Activated T-cell treated with anti-CD3 and anti-CD28 coated beads, Interleukin-2, amount 50 U/mL, for 4 hours (primary cell): ENCODE data around the gene C5AR2. TPM values are rescaled to one million over a fixed set of nuclear protein-coding genes. Genes with fewer than 3 reads are reported as not detected.
"Not testable (repeated sequence)": the region's sequence is repeated elsewhere in the genome, so short reads cannot be mapped to it uniquely, and the experiment has no call there.

Source experiments
- ATAC-seq, 2 donors: fragments of 200-7000 bp; cut with Tn5 transposase; one replicate each; pipeline ENCODE4 v1.10.0; 2021
- DNase-seq: peaks from one replicate; pipeline ENCODE4 v3.0.0-alpha.2; 2020
- H3K27me3 Mint-ChIP-seq: one replicate; pipeline ENCODE4 v1.8.0; 2021; ENCODE audit warnings: low read depth, mixed read lengths
- H3K36me3 Mint-ChIP-seq: one replicate; pipeline ENCODE4 v1.8.0; 2022; ENCODE audit warnings: mixed read lengths; ENCODE audit not compliant: insufficient read depth
- H3K4me1 Mint-ChIP-seq: one replicate; pipeline ENCODE4 v1.8.0; 2021; ENCODE audit warnings: low read depth, mixed read lengths
- H3K4me3 Mint-ChIP-seq: one replicate; pipeline ENCODE4 v1.8.0; 2021; ENCODE audit warnings: mild to moderate bottlenecking, moderate library complexity, mixed read lengths
- H3K9me3 Mint-ChIP-seq: one replicate; pipeline ENCODE4 v1.8.0; 2021; ENCODE audit warnings: mixed read lengths
- total RNA-seq, 3 donors: library from RNA; stranded (reverse); gene quantifications; one replicate each; pipeline ENCODE4 v1.2.1, GENCODE V29; 2021

Gene C5AR2
- total RNA-seq, 3 donors from 2014 or later: not detected

DNA sequence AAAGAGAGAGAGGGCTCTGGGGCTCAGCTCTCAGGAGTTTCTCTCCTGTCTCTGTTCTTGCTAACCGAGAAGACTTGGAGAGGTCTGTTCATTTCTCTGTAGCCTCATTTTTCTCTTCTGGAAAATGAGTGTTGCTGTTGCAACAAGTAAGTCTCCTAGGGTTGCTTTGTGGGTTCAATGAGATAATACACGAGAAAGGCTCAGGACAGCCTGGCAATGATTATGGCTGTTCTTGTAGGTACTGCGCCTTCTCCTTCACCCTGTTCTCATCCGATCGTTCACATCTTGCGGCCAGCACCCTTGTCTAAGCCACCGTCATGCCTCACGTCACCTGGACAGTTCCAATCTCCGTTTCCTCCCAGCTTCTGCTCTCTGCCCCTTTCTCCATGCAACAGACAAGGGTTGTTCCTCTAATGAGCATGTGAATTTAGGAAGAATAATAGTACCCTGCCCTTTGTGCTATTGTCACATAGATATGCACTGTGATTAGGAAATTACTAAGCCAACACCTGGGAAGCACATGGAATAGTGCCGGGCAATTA, 18.1 kb upstream of the C5AR2 start:
- H3K9me3 Mint-ChIP-seq: no peaks in the 10 kb centered on the region
- peaks cover 26% of the 10 kb centered on the region for H3K27me3 Mint-ChIP-seq
- no peaks in the 10 kb centered on the region for H3K4me1 Mint-ChIP-seq
- no peak overlapping the region for H3K4me3 Mint-ChIP-seq
- DNase-seq: no peak
- no peaks in the 10 kb centered on the region for H3K36me3 Mint-ChIP-seq
- no peak for ATAC-seq

DNA sequence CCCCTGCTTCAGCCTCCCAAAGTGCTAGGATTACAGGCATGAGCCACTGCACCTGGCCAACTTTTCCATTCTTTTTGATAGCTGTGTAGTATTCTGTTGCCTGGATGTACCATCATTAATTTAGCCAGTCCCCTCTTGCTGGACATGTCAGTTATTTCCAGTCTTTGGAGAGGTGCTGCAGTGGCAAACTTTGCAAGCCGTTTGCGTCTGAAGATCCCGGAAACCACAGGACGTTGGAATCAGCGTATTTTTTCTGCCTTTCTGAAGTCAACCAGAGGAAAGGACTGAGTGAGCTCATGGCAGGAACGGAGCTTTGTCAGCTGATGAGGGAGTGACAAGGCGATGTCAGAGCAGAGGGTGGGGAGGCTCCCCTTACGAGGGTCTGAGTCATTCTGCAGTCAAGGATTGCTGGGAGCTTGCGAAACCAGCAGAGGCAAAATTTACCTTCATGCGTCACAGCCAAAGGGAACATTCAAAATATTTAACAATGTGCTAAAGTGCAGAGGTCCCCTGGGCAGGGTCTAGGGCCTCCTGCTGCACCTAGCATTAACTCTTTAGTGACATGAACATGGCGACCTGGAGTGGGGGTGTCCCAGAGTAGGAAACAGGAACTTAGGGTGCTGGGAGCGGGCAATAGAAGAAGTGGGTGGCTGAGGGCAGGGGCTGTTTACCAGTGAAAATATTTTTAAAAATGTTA, 16.7 kb upstream of the C5AR2 start:
- H3K9me3 Mint-ChIP-seq: no peaks in the 10 kb centered on the region
- H3K4me3 Mint-ChIP-seq: no peak overlapping the region
- peak; percentile 86 to 90 for ATAC-seq
- DNase-seq: no peak
- H3K36me3 Mint-ChIP-seq: no peaks in the 10 kb centered on the region
- H3K4me1 Mint-ChIP-seq: no peaks in the 10 kb centered on the region
- peaks cover 26% of the 10 kb centered on the region for H3K27me3 Mint-ChIP-seq

DNA sequence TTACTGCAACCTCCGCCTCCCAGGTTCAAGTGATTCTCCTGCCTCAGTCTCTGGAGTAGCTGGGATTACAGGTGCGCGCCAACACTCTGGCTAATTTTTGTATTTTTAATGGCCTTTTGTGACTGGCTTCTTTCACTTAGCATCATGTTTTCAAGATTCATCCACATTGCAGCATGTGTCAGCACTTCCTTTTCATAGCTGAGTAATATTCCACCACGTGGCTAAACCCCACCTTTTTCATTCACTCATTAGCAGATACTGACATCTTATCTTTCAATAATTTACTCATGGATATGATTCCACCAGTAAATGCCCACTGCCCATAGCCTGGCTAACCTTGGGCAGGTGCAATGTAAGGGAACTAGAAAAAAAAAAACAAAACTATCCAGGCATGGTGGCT, 15.5 kb upstream of the C5AR2 start:
- H3K9me3 Mint-ChIP-seq: no peaks in the 10 kb centered on the region
- H3K36me3 Mint-ChIP-seq: no peaks in the 10 kb centered on the region
- H3K27me3 Mint-ChIP-seq: peaks cover 30% of the 10 kb centered on the region
- H3K4me3 Mint-ChIP-seq: no peak overlapping the region
- no peaks in the 10 kb centered on the region for H3K4me1 Mint-ChIP-seq
- DNase-seq (no peak), ATAC-seq (no peak)

DNA sequence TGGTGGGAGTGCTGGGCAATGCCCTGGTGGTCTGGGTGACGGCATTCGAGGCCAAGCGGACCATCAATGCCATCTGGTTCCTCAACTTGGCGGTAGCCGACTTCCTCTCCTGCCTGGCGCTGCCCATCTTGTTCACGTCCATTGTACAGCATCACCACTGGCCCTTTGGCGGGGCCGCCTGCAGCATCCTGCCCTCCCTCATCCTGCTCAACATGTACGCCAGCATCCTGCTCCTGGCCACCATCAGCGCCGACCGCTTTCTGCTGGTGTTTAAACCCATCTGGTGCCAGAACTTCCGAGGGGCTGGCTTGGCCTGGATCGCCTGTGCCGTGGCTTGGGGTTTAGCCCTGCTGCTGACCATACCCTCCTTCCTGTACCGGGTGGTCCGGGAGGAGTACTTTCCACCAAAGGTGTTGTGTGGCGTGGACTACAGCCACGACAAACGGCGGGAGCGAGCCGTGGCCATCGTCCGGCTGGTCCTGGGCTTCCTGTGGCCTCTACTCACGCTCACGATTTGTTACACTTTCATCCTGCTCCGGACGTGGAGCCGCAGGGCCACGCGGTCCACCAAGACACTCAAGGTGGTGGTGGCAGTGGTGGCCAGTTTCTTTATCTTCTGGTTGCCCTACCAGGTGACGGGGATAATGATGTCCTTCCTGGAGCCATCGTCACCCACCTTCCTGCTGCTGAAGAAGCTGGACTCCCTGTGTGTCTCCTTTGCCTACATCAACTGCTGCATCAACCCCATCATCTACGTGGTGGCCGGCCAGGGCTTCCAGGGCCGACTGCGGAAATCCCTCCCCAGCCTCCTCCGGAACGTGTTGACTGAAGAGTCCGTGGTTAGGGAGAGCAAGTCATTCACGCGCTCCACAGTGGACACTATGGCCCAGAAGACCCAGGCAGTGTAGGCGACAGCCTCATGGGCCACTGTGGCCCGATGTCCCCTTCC, 11.8 kb upstream of the C5AR2 start:
- Mint-ChIP-seq H3K36me3 (no peaks in the 10 kb centered on the region), H3K4me3 (no peak overlapping the region), H3K27me3 (peaks cover 45% of the 10 kb centered on the region), H3K4me1 (no peaks in the 10 kb centered on the region), H3K9me3 (peaks cover 3% of the 10 kb centered on the region)
- ATAC-seq (no peak), DNase-seq (no peak)

DNA sequence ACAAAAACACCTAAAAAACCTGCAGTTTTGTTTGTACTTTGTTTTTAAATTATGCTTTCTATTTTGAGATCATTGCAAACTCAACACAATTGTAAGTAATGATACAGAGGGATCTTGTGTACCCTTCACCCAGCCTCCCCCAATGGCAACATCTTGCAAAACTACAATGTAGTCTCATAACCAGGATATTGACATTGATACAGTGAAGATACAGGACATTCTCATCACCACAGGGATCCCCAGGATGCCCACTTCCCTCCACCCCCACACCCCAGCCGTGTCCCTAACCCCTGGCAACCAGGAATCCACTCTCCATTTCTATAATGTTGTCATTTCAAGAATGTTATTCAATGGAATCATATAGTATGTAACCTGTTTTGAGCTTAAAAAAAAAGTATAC, 10.3 kb upstream of the C5AR2 start:
- no peak for ATAC-seq

DNA sequence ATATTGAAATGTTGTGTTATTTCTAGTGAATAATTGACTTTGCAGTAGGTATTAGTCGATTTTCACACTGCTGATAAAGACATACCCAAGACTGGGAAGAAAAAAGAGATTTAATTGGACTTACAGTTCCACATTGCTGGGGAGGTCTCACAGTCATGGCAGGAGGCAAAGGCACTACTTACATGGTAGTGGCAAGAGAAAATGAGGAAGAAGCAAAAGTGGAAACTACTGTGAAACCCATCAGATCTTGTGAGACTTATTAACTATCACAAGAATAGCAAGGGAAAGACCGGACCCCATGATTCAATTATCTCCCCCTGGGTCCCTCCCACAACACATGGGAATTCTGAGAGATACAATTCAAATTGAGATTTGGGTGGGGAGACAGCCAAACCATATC, 9.9 kb upstream of the C5AR2 start:
- H3K9me3 Mint-ChIP-seq: peaks cover 3% of the 10 kb centered on the region
- ATAC-seq (no peak), DNase-seq (no peak)
- no peaks in the 10 kb centered on the region for H3K36me3 Mint-ChIP-seq
- H3K4me3 Mint-ChIP-seq: no peak overlapping the region
- no peaks in the 10 kb centered on the region for H3K4me1 Mint-ChIP-seq
- H3K27me3 Mint-ChIP-seq: peaks cover 44% of the 10 kb centered on the region

More for the DNA sequence above, 10.3 kb upstream of the C5AR2 start:
- Mint-ChIP-seq H3K4me1 (no peaks in the 10 kb centered on the region), H3K27me3 (peaks cover 42% of the 10 kb centered on the region), H3K4me3 (no peak overlapping the region), H3K36me3 (no peaks in the 10 kb centered on the region), H3K9me3 (peaks cover 3% of the 10 kb centered on the region)
- DNase-seq: no peak

DNA sequence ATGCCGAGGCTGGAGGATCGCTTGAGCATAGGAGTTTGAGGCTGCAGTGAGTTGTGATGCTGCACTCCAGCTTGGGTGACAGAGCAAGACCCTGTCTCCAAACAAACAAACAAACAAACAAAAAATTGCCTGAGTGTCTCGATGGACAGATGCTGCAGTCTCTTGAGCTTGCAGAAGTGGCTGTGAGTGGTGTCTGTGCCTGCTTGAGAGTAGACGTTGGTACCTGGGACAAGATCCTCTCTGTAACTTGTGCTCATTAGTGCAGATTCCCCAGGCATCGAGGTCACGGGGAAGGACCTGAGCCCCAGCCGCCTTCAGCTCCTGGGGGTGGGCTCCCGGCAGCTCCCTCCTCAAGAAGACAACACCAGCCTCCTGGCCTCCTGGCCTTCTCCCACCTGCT, 8.6 kb upstream of the C5AR2 start:
- H3K4me3 Mint-ChIP-seq: no peak overlapping the region
- H3K36me3 Mint-ChIP-seq: no peaks in the 10 kb centered on the region
- H3K27me3 Mint-ChIP-seq: peaks cover 44% of the 10 kb centered on the region
- H3K9me3 Mint-ChIP-seq: peaks cover 3% of the 10 kb centered on the region
- DNase-seq (no peak), ATAC-seq (no peak)
- no peaks in the 10 kb centered on the region for H3K4me1 Mint-ChIP-seq

DNA sequence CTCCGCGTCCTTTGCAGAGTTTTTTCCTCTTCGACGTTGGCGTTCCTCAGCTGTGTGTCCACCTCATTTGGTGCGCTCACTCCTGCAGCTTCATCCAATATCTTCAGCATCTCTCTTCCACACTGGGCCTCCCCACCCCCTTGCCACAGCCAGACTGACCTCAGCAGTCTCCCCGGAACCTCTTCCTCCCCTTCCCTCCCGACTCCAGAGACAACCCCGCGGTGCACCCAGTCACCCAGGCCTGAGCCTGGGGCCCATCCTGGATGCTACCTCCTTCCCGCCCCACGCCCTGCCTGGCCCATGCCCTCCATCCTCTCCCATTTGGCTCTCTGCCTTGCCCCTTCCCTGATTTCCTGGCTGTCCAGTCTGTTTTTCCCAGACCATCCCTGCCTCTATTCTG, 8.1 kb upstream of the C5AR2 start:
- Mint-ChIP-seq H3K27me3 (peaks cover 44% of the 10 kb centered on the region), H3K36me3 (no peaks in the 10 kb centered on the region), H3K4me3 (no peak overlapping the region), H3K9me3 (peaks cover 3% of the 10 kb centered on the region), H3K4me1 (no peaks in the 10 kb centered on the region)
- DNase-seq (no peak), ATAC-seq (no peak)

DNA sequence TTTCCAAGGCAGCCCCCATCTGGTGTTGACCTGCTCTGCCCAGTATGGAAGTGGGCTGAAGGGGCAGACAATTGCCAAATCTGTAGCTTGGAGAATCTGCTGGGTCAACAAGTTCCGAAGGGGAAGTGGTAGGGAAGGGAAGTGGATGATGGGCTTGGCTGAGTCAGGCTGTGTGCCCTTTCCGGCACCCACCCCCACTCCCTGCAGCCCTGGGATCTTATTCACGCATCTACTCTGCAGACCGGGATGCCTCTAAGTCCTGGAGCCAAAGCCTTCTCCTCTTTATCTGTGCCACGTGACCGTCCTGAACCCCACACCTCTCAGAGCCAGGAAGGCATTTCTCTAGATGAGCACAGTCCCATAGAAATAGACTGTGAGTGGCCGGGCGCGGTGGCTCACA, 7.5 kb upstream of the C5AR2 start:
- Mint-ChIP-seq H3K27me3 (peaks cover 42% of the 10 kb centered on the region), H3K4me1 (no peaks in the 10 kb centered on the region), H3K4me3 (no peak overlapping the region), H3K36me3 (no peaks in the 10 kb centered on the region), H3K9me3 (peaks cover 3% of the 10 kb centered on the region)
- ATAC-seq (no peak), DNase-seq (no peak)

DNA sequence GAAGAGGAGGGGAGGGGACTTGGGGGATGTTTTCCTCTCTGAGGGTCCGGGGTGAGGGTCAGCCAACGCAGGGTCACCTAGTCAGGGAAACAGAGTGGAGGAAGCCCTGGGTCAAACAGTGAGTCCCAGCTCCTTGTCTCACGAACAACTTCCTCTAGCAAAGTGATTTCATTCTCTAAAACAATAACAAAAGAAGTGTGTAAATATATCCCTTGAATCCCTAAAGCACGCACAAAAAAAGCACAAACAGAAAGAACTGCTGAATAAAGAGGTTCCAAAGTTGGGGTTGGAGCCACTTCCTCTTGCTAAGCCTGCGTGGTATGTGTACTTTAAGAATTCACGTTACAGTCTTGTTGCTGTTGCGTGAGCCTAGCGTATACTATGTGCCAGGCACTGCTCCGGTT, 1.5 kb upstream of the C5AR2 start:
- peaks cover 2% of the 10 kb centered on the region for H3K4me1 Mint-ChIP-seq
- no peak overlapping the region for H3K4me3 Mint-ChIP-seq
- ATAC-seq (no peak), DNase-seq (no peak)
- H3K27me3 Mint-ChIP-seq: peaks cover 10% of the 10 kb centered on the region
- no peaks in the 10 kb centered on the region for H3K36me3 Mint-ChIP-seq
- no peaks in the 10 kb centered on the region for H3K9me3 Mint-ChIP-seq

DNA sequence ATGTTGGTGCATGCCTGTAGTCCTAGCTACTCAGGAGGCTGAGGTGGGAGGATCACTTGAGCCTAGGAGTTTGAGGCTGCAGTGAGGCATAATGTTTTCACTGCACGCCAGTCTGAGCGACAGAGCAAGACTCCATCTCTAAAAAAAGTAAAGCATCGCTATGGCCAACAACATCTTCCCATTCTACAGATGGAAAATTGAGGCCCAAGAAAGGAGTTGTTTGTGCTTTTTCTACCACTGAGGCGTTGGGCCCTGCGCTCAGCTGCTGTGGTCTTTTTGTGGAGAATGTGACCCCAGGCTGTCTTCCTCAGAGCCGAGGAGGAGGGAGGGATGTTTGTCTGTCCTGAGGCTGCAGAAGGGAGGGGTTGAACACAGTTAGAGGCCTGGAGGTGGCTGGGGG, 485 bp upstream of the C5AR2 start:
- DNase-seq (no peak), ATAC-seq (no peak)
- Mint-ChIP-seq H3K4me1 (peaks cover 8% of the 10 kb centered on the region), H3K36me3 (no peaks in the 10 kb centered on the region), H3K4me3 (no peak overlapping the region), H3K27me3 (peaks cover 5% of the 10 kb centered on the region), H3K9me3 (no peaks in the 10 kb centered on the region)

DNA sequence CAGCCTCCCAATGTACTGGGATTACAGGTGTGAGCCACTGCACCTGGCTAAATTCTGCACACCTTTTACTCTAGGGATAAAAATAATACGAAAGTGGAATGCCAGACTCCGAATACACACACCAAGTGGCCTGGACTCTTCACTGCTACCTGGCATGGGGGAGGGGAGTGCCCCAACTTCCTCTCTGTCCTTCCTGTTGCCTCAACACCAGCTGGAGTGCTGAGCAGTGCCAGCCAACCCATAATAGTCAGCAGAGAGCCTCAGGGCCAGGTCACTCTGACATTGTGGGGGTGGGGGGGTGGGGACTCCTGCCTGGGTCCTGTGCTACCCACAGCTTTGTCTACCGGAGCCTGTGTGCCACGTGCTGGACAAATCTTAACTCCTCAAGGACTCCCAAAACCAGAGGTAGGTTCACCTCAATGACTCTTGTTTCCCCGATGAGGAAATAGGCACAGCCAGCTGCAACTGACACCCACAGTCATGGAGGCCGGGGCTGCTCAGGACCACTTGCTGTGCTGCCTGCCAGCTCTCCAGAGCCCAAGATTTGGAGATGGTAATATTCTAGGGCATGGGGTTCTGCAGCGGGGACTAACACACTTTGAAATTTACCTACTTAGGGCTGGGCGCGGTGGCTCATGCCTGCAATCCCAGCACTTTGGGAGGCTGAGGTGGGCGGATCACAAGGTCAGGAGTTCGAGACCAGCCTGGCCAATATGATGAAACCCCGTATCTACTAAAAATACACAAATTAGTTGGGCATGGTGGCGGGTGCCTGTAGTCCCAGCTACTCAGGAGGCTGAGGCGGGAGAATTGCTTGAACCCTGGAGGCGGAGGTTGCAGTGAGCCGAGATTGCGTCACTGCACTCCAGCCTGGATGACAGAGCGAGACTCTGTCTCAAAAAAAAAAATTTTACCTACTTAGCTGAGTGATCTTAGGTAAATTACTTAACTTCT, 5.1 kb downstream of the C5AR2 start:
- not testable (repeated sequence) for ATAC-seq, H3K36me3 Mint-ChIP-seq, H3K9me3 Mint-ChIP-seq, DNase-seq, H3K27me3 Mint-ChIP-seq, H3K4me3 Mint-ChIP-seq
- H3K4me1 Mint-ChIP-seq: peaks cover 11% of the 10 kb centered on the region

DNA sequence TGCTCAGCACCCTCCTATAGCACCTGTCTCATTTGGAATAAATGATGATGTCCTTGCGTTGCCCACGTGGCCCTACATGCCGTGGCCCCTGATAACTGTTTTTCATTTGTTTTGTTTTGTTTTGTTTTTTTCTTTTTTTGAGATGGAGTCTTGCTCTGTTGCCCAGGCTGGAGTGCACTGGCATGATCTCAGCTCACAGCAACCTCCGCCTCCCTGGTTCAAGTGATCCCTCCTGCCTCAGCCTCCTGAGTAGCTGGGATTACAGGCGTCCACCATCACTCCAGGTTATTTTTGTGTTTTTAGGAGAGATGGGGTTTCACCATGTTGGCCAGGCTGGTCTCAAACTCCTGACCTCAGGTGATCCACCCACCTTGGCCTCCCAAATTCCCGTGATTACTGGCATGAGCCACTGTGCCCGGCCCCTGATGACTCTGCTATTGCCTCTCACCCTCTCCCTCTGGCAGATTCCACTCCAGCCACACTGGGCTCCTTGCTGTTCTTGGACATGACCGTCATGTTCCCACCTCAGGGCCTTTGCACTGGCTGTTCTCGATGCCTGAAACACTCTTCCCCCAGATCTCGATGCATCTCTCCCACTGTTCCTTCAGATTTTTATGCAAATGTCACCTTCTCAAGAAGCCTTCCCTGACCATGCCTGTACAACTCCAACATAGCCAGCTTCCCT, 7.4 kb downstream of the C5AR2 start:
- ATAC-seq: no peak
- Mint-ChIP-seq H3K27me3 (no peaks in the 10 kb centered on the region), H3K4me1 (peaks cover 11% of the 10 kb centered on the region), H3K36me3 (no peaks in the 10 kb centered on the region), H3K4me3 (no peak overlapping the region), H3K9me3 (no peaks in the 10 kb centered on the region)
- DNase-seq: no peak
